Activated CD8-positive, alpha-beta memory T cell treated with anti-CD3 and anti-CD28 coated beads, Interleukin-2, amount 50 U/mL, for 1 hour (primary cell): ENCODE data around the gene TMEM41B.
"Not testable (repeated sequence)": the region's sequence is repeated elsewhere in the genome, so short reads cannot be mapped to it uniquely, and the experiment has no call there.

Experiments used
- DNase-seq: peaks from one replicate; pipeline ENCODE4 v3.0.0-alpha.2; 2020; ENCODE audit errors: extremely low read depth

Gene TMEM41B

DNA sequence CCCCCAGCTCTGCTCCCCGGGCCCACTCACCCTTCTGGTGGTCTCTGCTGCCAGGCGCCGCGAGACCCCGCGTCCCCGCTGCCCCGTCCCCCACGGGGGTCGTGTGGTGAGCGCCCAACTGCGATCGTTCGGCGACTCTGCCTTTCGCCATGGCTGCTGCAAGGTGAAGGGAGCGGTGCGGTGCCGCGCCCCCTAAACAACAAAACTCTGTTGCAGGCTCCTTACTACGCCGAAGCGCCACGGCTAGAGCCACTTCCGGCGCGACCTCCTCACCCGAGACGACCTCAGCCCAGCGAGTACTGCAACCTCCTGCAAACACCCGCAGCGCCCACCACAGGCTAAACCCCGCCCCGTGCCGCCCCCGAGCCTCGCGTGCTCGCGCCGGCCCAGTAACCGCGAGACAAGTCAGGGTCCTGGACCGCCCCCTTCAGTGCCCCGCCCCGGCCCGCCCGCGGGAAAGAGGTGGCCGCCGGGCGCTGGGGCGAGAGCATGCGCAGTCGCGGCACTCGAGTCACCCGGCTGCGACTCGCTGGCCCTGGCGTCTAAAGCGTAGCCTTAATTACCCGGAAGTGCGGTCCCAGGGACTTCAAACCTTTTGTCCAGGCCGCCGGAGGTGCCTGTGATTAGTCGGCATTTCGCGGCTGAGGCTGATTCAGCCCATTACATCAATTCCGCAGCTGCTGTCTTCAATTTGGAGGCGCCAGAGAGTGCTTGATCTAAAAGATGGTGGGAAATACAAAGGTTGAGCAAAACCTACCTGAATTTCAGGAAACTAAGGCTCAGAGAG lies at the start of gene TMEM41B:
TSS of gene TMEM41B (minus strand) at position 303 of the 787 bp plus-strand sequence. CDS start at position 151, 152 bp downstream.
- DNase-seq = peak; percentile 93

GRCh38 chr11:9362393-9362863 lies 48.0 kb upstream of the TMEM41B start:
- DNase-seq = no peak

DNA sequence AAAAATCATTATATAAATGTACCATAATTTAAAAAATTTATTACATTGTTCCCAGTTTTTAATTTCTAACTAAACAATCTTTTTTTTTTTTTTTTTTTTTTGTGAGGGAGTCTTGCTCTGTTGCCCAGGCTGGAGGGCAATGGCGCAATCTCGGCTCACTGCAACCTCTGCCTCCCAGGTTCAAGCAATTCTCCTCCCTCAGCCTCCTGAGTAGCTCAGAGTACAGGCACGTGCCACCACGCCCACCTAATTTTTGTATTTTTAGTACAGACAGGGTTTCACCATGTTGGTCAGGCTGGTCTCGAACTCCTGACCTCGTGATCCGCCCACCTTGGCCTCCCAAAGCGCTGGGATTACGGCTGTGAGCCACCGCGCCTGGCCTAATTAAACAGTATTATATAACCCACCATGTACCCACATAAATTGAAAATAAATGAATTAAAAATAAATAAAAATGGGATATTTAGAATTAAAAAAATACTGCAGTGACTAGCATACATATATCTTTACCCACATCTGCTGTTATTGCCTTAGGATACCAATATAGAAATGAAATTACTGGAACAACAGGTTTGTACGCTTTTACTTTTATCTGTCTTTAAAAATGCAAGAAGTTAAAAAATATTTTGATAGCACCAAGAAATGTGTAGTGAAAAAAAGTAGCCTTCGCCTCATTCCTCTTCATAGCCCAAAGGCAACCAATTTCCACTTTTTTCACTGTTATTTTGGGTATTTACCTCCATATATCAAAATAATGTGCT lies 46.6 kb upstream of the TMEM41B start:
- DNase-seq = not testable (repeated sequence)

GRCh38 chr11:9357041-9357440 lies 42.6 kb upstream of the TMEM41B start:
- no peak for DNase-seq

DNA sequence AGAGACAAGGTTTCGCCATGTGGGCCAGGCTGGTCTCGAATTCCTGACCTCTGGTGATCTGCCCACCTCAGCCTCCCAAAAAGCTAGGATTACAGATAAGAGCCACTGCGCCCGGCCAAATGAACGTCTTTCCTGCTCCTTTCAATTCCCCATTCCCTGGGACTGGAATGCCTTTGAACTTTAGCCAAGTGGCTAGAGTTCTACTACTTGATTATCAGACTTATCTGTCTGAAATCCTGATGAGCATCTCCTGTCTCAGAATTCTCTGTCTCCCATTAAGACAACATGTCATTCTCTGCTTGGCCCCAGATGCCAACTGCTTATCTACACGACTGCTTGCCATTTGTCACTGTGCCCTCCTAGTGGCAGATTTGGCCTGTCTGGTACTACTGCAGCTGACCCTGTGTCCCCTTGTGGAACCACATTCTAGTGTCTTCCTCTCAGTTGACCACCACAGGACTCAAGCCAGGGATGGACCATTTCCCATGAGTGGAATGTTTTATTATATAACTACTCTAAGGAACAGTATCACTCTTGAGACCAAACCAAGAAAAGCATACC lies 37.0 kb upstream of the TMEM41B start:
- no peak for DNase-seq

DNA sequence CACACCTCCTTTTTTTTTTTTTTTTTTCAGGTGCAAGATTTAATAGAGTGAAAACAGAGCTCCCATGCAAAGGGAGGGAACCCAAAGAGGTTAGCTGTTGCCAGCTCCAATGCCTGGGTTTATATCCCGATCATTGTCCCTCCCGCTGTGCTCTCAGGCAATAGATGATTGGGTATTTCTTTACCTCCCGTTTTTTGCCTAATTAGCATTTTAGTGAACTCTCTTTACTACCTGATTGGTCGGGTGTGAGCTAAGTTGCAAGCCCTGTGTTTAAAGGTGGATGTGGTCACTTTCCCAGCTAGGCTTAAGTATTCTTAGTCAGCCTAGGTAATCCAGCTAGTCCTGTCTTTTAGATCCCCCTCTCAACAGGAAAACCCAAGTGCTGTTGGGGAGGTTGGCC lies 33.4 kb upstream of the TMEM41B start:
- DNase-seq = not testable (repeated sequence)

- DNase-seq = no peak
These were observed 32.7 kb upstream of the TMEM41B start for GRCh38 chr11:9347100-9347499.

DNA sequence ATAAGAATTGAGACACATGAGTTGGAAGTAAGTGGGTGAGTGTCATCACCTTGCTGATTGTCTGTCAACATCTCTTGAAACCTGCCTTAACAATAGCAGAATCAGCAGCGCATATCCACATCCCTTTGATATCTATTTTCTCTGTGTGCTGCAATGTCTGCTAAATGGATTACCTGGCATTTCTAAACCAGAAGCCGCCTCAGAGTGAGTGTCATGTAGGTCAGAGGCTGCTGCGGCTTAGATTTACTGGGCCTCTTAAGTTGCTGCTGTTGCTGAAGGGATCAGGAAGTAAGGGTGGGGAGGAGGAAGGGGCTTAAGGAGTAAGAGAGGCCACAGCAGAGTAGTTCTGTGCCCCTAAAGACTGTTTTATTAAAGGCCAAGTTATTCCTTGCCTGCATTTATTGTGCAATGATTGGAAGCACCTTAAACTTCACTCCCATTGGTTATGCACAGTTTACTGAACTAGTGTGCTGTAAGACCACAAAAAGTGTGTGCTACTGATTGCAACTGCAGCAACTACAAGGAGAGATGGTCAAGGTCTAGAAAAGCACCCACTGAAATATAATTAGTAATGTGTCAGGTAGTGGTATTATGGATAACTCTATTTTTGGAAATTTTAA lies 29.8 kb upstream of the TMEM41B start:
- no peak for DNase-seq

DNA sequence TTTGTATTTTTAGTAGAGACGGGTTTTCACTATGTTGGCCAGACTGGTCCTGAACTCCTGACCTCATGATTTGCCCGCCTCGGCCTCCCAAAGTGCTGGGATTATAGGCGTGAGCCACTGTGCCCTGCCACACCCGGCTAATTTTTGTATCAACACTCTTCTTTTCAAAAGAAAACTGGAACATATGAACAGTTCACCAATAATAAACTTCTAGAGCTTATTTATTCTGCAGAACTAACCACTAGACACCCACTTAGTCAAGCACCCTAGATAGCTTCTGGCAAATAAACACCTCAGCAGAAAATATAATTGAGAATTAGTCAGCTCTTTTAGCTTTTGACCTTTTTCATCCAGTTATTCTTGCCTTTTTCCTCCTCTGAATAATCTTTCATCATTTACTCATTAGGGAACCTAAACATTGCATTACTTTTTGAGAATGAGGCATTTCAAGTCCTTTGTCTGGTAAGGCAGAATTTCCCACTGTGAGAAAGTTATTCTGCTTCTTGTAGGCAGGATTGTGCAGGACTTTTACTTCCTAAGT lies 27.3 kb upstream of the TMEM41B start:
- DNase-seq = no peak

GRCh38 chr11:9332655-9333054 lies 18.3 kb upstream of the TMEM41B start:
- DNase-seq = no peak

GRCh38 chr11:9330387-9331384 lies 16.3 kb upstream of the TMEM41B start:
- no peak for DNase-seq

- DNase-seq = no peak
These were observed 5.7 kb upstream of the TMEM41B start for GRCh38 chr11:9320047-9320446.

- DNase-seq = not testable (repeated sequence)
These were observed 5.1 kb upstream of the TMEM41B start for GRCh38 chr11:9319377-9320001.

GRCh38 chr11:9318442-9319376 lies 4.3 kb upstream of the TMEM41B start:
- DNase-seq = not testable (repeated sequence)

DNA sequence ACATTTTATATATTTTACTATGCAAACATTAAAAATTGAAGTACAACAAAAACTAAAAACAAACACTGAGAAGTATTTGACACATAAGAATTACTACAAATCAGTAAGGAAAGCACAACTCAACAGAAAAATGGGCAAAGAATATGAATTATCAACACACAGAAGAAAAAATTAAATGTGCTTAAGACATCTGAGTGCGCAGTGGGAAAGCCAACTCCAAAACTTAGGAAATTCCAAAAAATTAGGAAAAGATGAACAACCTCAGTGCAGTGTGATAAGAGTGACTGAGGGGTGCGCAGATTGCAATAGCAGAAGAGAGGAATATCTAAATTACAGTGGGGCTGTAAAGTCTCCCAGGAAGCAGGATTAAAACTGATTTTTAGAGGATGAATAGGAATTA lies 1.9 kb upstream of the TMEM41B start:
- DNase-seq = no peak

- DNase-seq = no peak
These were observed 790 bp upstream of the TMEM41B start for GRCh38 chr11:9315078-9315688.

GRCh38 chr11:9313648-9314290 lies 624 bp downstream of the TMEM41B start:
- no peak for DNase-seq

DNA sequence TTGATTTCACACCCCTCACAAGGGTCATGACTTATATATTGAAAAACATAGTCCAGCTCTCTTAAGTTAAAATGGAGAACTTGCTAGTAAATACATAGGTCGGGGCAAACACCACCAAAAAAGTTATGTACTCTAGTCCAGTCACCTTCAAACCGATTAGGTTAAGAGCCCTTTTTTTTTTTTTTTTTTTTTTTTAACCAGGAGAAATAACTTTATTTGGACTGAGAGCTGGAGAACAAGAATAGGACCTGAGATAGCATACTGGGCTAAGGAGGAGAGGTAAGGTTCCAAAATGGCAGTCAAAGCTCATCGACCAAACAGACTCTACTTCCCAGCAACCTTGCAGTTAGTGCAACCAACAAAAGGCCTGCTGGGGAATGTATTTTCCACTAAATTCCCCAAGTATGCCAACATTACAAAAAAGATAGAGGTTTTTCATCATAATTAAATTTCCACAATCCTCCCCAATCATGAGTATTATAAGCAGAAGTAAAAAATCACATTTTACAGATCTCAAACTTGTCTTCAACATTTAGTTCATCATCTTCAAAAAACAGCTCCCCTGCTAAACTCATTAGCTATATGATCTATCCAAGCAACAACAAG lies 3.8 kb downstream of the TMEM41B start:
- no peak for DNase-seq
